Activated naive CD8-positive, alpha-beta T cell treated with anti-CD3 and anti-CD28 coated beads for 36 hours (primary cell): ENCODE data around the gene SEC23B. TPM values are rescaled to one million over a fixed set of nuclear protein-coding genes. Genes with fewer than 3 reads are reported as not detected.

Experiments
- DNase-seq: peaks from one replicate; pipeline ENCODE4 v3.0.0; 2021
- H3K27ac Mint-ChIP-seq: one replicate; pipeline ENCODE4 v1.8.0; 2022; ENCODE audit warnings: mild to moderate bottlenecking, moderate library complexity, mixed read lengths
- H3K27me3 Mint-ChIP-seq: one replicate; pipeline ENCODE4 v1.8.0; 2022; ENCODE audit warnings: mild to moderate bottlenecking, mixed read lengths
- H3K36me3 Mint-ChIP-seq: one replicate; pipeline ENCODE4 v1.8.0; 2021; ENCODE audit warnings: mild to moderate bottlenecking, mixed read lengths
- H3K4me1 Mint-ChIP-seq: one replicate; pipeline ENCODE4 v1.8.0; 2021; ENCODE audit warnings: mixed read lengths
- H3K4me3 Mint-ChIP-seq: one replicate; pipeline ENCODE4 v1.8.0; 2022; ENCODE audit warnings: mild to moderate bottlenecking, moderate library complexity, mixed read lengths
- H3K9me3 Mint-ChIP-seq: one replicate; pipeline ENCODE4 v1.8.0; 2022; ENCODE audit warnings: mixed read lengths
- total RNA-seq, 2 experiments: library from RNA; stranded (reverse); gene quantifications; one replicate each; pipeline ENCODE4 v1.2.3, GENCODE V29; 2021

Gene SEC23B
- total RNA-seq, 2 experiments from 2014 or later, result 81.9 to 92.0 TPM

- H3K9me3 Mint-ChIP-seq, result no peaks in the 10 kb centered on the region
- DNase-seq, result no peak
- H3K4me3 Mint-ChIP-seq, result no peak overlapping the region
- H3K36me3 Mint-ChIP-seq, result peaks cover 29% of the 10 kb centered on the region
- no peak overlapping the region for H3K27ac Mint-ChIP-seq
- peaks cover 3% of the 10 kb centered on the region for H3K4me1 Mint-ChIP-seq
- H3K27me3 Mint-ChIP-seq, result no peaks in the 10 kb centered on the region
Observed at GRCh38 chr20:18541741-18542140, 34.0 kb downstream of the SEC23B start.

- H3K4me3 Mint-ChIP-seq, result no peak overlapping the region
- H3K9me3 Mint-ChIP-seq, result no peaks in the 10 kb centered on the region
- H3K4me1 Mint-ChIP-seq, result peaks cover 3% of the 10 kb centered on the region
- no peak overlapping the region for H3K27ac Mint-ChIP-seq
- H3K36me3 Mint-ChIP-seq, result peaks cover 24% of the 10 kb centered on the region
- H3K27me3 Mint-ChIP-seq, result no peaks in the 10 kb centered on the region
- no peak for DNase-seq
Observed at GRCh38 chr20:18543216-18543615, 35.5 kb downstream of the SEC23B start.

- Mint-ChIP-seq H3K4me3 (no peak overlapping the region), H3K27me3 (no peaks in the 10 kb centered on the region), H3K27ac (no peak overlapping the region), H3K4me1 (peaks cover 3% of the 10 kb centered on the region), H3K36me3 (peaks cover 28% of the 10 kb centered on the region), H3K9me3 (no peaks in the 10 kb centered on the region)
- no peak for DNase-seq
Observed at GRCh38 chr20:18543932-18544331, 36.2 kb downstream of the SEC23B start.

GRCh38 chr20:18545566-18545965, 37.8 kb downstream of the SEC23B start:
- H3K9me3 Mint-ChIP-seq, result no peaks in the 10 kb centered on the region
- H3K36me3 Mint-ChIP-seq, result peaks cover 23% of the 10 kb centered on the region
- no peak overlapping the region for H3K4me3 Mint-ChIP-seq
- no peak for DNase-seq
- H3K4me1 Mint-ChIP-seq, result peaks cover 3% of the 10 kb centered on the region
- H3K27ac Mint-ChIP-seq, result no peak overlapping the region
- H3K27me3 Mint-ChIP-seq, result no peaks in the 10 kb centered on the region

- H3K27me3 Mint-ChIP-seq, result no peaks in the 10 kb centered on the region
- H3K4me3 Mint-ChIP-seq, result no peak overlapping the region
- DNase-seq, result no peak
- no peaks in the 10 kb centered on the region for H3K9me3 Mint-ChIP-seq
- peaks cover under 1% of the 10 kb centered on the region for H3K4me1 Mint-ChIP-seq
- H3K36me3 Mint-ChIP-seq, result peaks cover 23% of the 10 kb centered on the region
- no peak overlapping the region for H3K27ac Mint-ChIP-seq
Observed at GRCh38 chr20:18548465-18548864, 40.7 kb downstream of the SEC23B start.

GRCh38 chr20:18553746-18554145, 46.0 kb downstream of the SEC23B start:
- no peaks in the 10 kb centered on the region for H3K27me3 Mint-ChIP-seq
- no peaks in the 10 kb centered on the region for H3K4me1 Mint-ChIP-seq
- no peak for DNase-seq
- H3K4me3 Mint-ChIP-seq, result no peak overlapping the region
- H3K36me3 Mint-ChIP-seq, result peaks cover 23% of the 10 kb centered on the region
- H3K9me3 Mint-ChIP-seq, result no peaks in the 10 kb centered on the region
- no peak overlapping the region for H3K27ac Mint-ChIP-seq

- H3K27me3 Mint-ChIP-seq, result no peaks in the 10 kb centered on the region
- peaks cover 26% of the 10 kb centered on the region for H3K36me3 Mint-ChIP-seq
- peaks cover 3% of the 10 kb centered on the region for H3K9me3 Mint-ChIP-seq
- peaks cover 12% of the 10 kb centered on the region for H3K4me1 Mint-ChIP-seq
- DNase-seq, result peak; percentile 94
- peak within 1 kb of the TSS; percentile 91 for H3K4me3 Mint-ChIP-seq
- peak within 1 kb of the TSS; percentile 94 for H3K27ac Mint-ChIP-seq
Observed at GRCh38 chr20:18566892-18567738, 59.4 kb downstream of the SEC23B start, which contains the start of gene SMIM26. TSS of gene SMIM26 (plus strand) at chr20:18567432. CDS start at chr20:18567479, 47 bp downstream.

- Mint-ChIP-seq H3K36me3 (peaks cover 20% of the 10 kb centered on the region), H3K4me3 (peak overlapping the region; percentile 91), H3K4me1 (peaks cover 17% of the 10 kb centered on the region), H3K27ac (peak overlapping the region; percentile 94), H3K9me3 (peaks cover 3% of the 10 kb centered on the region), H3K27me3 (no peaks in the 10 kb centered on the region)
- no peak for DNase-seq
Observed at GRCh38 chr20:18567739-18568091, 60.0 kb downstream of the SEC23B start.

- Mint-ChIP-seq H3K4me3 (no peak overlapping the region), H3K4me1 (peaks cover 17% of the 10 kb centered on the region), H3K27ac (peak overlapping the region; percentile 26), H3K27me3 (no peaks in the 10 kb centered on the region), H3K36me3 (peaks cover 13% of the 10 kb centered on the region), H3K9me3 (peaks cover 3% of the 10 kb centered on the region)
- no peak for DNase-seq
Observed at GRCh38 chr20:18571009-18571408, 63.3 kb downstream of the SEC23B start.

- peak overlapping the region; percentile 42 for H3K27ac Mint-ChIP-seq
- H3K4me1 Mint-ChIP-seq, result peaks cover 13% of the 10 kb centered on the region
- DNase-seq, result no peak
- peaks cover 3% of the 10 kb centered on the region for H3K9me3 Mint-ChIP-seq
- no peak overlapping the region for H3K4me3 Mint-ChIP-seq
- H3K36me3 Mint-ChIP-seq, result peaks cover 13% of the 10 kb centered on the region
- no peaks in the 10 kb centered on the region for H3K27me3 Mint-ChIP-seq
Observed at GRCh38 chr20:18571578-18571977, 63.8 kb downstream of the SEC23B start.

GRCh38 chr20:18577942-18578341, 70.2 kb downstream of the SEC23B start:
- Mint-ChIP-seq H3K4me3 (no peak overlapping the region), H3K27ac (no peak overlapping the region), H3K9me3 (no peaks in the 10 kb centered on the region), H3K4me1 (no peaks in the 10 kb centered on the region), H3K36me3 (no peaks in the 10 kb centered on the region), H3K27me3 (no peaks in the 10 kb centered on the region)
- DNase-seq, result no peak

- DNase-seq, result no peak
- H3K9me3 Mint-ChIP-seq, result no peaks in the 10 kb centered on the region
- no peaks in the 10 kb centered on the region for H3K27me3 Mint-ChIP-seq
- H3K27ac Mint-ChIP-seq, result no peak overlapping the region
- H3K4me3 Mint-ChIP-seq, result no peak overlapping the region
- H3K36me3 Mint-ChIP-seq, result no peaks in the 10 kb centered on the region
- H3K4me1 Mint-ChIP-seq, result no peaks in the 10 kb centered on the region
Observed at GRCh38 chr20:18578581-18578980, 70.8 kb downstream of the SEC23B start.

GRCh38 chr20:18580012-18580411, 72.3 kb downstream of the SEC23B start:
- no peak for DNase-seq
- H3K27ac Mint-ChIP-seq, result no peak overlapping the region
- no peaks in the 10 kb centered on the region for H3K4me1 Mint-ChIP-seq
- no peaks in the 10 kb centered on the region for H3K9me3 Mint-ChIP-seq
- peaks cover 4% of the 10 kb centered on the region for H3K27me3 Mint-ChIP-seq
- H3K4me3 Mint-ChIP-seq, result no peak overlapping the region
- H3K36me3 Mint-ChIP-seq, result no peaks in the 10 kb centered on the region

GRCh38 chr20:18585134-18585533, 77.4 kb downstream of the SEC23B start:
- Mint-ChIP-seq H3K9me3 (no peaks in the 10 kb centered on the region), H3K4me1 (peaks cover 18% of the 10 kb centered on the region), H3K4me3 (no peak overlapping the region), H3K27ac (no peak overlapping the region), H3K27me3 (peaks cover 4% of the 10 kb centered on the region), H3K36me3 (no peaks in the 10 kb centered on the region)
- no peak for DNase-seq

GRCh38 chr20:18587665-18588573, 80.2 kb downstream of the SEC23B start, which contains the start of gene DTD1:
TSS of gene DTD1 (plus strand) at chr20:18588054. CDS start at chr20:18588073, 19 bp downstream.
- H3K27me3 Mint-ChIP-seq, result peaks cover 4% of the 10 kb centered on the region
- no peaks in the 10 kb centered on the region for H3K36me3 Mint-ChIP-seq
- H3K4me1 Mint-ChIP-seq, result peaks cover 23% of the 10 kb centered on the region
- H3K9me3 Mint-ChIP-seq, result no peaks in the 10 kb centered on the region
- peak within 1 kb of the TSS; percentile 85 for H3K27ac Mint-ChIP-seq
- peak within 1 kb of the TSS; percentile 89 for H3K4me3 Mint-ChIP-seq
- DNase-seq, result peak; percentile 93
